Measurements from ENCODE around the gene FBXL22.

DNA sequence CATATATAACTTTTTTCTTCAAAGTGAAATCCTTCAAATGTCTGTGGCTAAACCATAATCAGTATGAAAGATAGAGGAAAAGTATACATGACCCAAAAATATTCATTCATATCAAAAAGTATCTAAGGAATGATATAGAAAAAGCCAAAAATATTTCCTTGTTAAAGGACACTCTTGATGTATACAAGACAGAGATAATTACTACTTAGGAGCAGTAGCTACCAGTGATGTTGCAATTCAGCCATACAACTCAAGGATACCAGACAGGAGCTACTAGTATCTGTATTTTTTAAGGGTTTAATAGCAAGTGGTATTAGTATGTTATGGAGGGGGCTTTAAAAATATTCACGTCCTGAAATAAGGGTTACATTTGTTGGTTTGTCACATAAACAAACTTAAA, 37.0 kb downstream of the FBXL22 start:
- no peak for TF ChIP-seq POLR2A (IDR thresholded peaks at IDR 0.05)
- TF ChIP-seq, protein P1, sequence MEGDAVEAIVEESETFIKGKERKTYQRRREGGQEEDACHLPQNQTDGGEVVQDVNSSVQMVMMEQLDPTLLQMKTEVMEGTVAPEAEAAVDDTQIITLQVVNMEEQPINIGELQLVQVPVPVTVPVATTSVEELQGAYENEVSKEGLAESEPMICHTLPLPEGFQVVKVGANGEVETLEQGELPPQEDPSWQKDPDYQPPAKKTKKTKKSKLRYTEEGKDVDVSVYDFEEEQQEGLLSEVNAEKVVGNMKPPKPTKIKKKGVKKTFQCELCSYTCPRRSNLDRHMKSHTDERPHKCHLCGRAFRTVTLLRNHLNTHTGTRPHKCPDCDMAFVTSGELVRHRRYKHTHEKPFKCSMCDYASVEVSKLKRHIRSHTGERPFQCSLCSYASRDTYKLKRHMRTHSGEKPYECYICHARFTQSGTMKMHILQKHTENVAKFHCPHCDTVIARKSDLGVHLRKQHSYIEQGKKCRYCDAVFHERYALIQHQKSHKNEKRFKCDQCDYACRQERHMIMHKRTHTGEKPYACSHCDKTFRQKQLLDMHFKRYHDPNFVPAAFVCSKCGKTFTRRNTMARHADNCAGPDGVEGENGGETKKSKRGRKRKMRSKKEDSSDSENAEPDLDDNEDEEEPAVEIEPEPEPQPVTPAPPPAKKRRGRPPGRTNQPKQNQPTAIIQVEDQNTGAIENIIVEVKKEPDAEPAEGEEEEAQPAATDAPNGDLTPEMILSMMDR (IDR thresholded peaks at IDR 0.05) = no peak
- TF ChIP-seq POLR2AphosphoS5 (IDR thresholded peaks at IDR 0.05) = no peak

Measured in prostate gland (tissue), 2 donors.